ENCODE results near the gene NRP2.

GRCh38 chr2:205741256-205741978, 59.1 kb downstream of the NRP2 start:
- TF ChIP-seq, protein P1, sequence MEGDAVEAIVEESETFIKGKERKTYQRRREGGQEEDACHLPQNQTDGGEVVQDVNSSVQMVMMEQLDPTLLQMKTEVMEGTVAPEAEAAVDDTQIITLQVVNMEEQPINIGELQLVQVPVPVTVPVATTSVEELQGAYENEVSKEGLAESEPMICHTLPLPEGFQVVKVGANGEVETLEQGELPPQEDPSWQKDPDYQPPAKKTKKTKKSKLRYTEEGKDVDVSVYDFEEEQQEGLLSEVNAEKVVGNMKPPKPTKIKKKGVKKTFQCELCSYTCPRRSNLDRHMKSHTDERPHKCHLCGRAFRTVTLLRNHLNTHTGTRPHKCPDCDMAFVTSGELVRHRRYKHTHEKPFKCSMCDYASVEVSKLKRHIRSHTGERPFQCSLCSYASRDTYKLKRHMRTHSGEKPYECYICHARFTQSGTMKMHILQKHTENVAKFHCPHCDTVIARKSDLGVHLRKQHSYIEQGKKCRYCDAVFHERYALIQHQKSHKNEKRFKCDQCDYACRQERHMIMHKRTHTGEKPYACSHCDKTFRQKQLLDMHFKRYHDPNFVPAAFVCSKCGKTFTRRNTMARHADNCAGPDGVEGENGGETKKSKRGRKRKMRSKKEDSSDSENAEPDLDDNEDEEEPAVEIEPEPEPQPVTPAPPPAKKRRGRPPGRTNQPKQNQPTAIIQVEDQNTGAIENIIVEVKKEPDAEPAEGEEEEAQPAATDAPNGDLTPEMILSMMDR (IDR thresholded peaks at IDR 0.05), result no peak
- no peak for TF ChIP-seq EP300 (IDR thresholded peaks at IDR 0.05)
